Mucosa of stomach (tissue), 1 donor: ENCODE results near the gene ZGRF1.
"Not testable (repeated sequence)": the region's sequence is repeated elsewhere in the genome, so short reads cannot be mapped to it uniquely, and the experiment has no call there.

Source experiments
- H3K27me3 ChIP-seq: one replicate; pipeline ENCODE4 v1.7.0; 2013; ENCODE audit warnings: mild to moderate bottlenecking, low read length; ENCODE audit not compliant: control insufficient read depth, insufficient read depth
- H3K36me3 ChIP-seq: one replicate; pipeline ENCODE4 v1.7.0; 2013; ENCODE audit warnings: low read length; ENCODE audit not compliant: control insufficient read depth, insufficient read depth
- H3K4me1 ChIP-seq: one replicate; pipeline ENCODE4 v1.7.0; 2013; ENCODE audit warnings: mild to moderate bottlenecking, low read length; ENCODE audit not compliant: control insufficient read depth, insufficient read depth
- H3K4me3 ChIP-seq: one replicate; pipeline ENCODE4 v1.7.0; 2013; ENCODE audit warnings: low read length
- H3K9ac ChIP-seq: one replicate; pipeline ENCODE4 v1.7.0; 2013; ENCODE audit warnings: mild to moderate bottlenecking, low read length, moderate library complexity
- H3K9me3 ChIP-seq: one replicate; pipeline ENCODE4 v1.7.0; 2013; ENCODE audit warnings: mild to moderate bottlenecking, low read length, moderate library complexity; ENCODE audit not compliant: control insufficient read depth
- donor health status: Pancreatic carcinoma.

The ZGRF1 gene

DNA sequence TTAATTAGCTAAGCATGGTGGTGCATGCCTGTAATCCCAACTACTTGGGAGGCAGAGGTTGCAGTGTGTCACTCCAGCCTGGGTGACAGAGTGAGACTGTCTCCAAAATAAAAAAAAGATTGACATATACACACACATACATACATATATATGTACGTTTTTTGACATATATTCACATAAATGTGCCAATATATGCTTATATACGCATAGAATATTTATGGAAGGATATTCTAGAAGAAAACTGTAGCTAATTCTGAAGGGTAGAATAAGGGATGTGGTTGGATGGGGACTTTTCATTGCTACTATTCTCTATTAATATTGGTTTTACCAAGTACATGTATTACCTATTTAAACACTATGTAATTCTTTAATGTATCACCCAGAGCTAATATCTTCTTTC lies 19.7 kb downstream of the ZGRF1 start:
- H3K9me3 ChIP-seq: no peaks in the 10 kb centered on the region
- no peak overlapping the region for H3K9ac ChIP-seq
- H3K4me1 ChIP-seq: no peaks in the 10 kb centered on the region
- no peaks in the 10 kb centered on the region for H3K36me3 ChIP-seq
- no peaks in the 10 kb centered on the region for H3K27me3 ChIP-seq
- H3K4me3 ChIP-seq: no peak overlapping the region

DNA sequence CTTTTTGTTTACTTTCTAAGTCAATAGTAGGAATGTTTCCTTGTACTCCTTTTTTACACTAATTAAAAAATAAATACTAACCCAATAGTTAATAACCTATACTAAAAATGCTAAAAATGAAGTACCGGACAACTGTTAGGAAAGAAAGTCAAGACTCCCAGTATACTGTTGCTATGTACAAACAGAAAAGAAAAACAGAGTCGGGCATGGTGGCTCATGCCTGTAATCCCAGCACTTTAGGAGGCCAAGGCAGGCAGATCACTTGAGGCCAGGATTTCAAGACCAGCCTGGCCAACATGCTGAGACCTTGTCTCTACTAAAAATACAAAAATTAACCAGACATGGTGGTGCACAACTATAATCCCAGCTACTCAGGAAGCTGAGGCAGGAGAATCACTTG lies 23.9 kb downstream of the ZGRF1 start:
- H3K4me3 ChIP-seq, H3K36me3 ChIP-seq, H3K9ac ChIP-seq, H3K9me3 ChIP-seq, H3K4me1 ChIP-seq, H3K27me3 ChIP-seq: not testable (repeated sequence)

DNA sequence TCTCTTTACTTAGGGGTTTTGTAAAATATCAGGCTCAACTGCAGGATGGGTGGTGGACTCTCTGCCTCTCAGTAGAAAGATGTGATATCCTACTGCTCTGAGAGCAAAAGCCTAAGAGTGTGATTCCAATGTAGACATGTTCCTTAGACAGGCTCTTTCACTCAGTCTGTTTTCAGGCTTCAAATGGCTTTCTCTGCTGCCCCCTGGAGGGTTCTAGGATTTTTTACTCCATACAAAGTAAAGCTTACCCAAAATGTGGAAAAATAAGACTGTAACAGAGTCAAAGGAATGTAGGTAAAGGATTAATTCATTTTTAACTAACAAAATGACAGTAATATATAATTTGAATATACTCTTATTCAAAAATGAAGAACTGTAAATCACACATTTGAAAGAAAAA lies 32.1 kb downstream of the ZGRF1 start:
- Histone ChIP-seq H3K4me3 (no peak overlapping the region), H3K36me3 (no peaks in the 10 kb centered on the region), H3K9me3 (no peaks in the 10 kb centered on the region), H3K27me3 (no peaks in the 10 kb centered on the region), H3K4me1 (no peaks in the 10 kb centered on the region), H3K9ac (no peak overlapping the region)

DNA sequence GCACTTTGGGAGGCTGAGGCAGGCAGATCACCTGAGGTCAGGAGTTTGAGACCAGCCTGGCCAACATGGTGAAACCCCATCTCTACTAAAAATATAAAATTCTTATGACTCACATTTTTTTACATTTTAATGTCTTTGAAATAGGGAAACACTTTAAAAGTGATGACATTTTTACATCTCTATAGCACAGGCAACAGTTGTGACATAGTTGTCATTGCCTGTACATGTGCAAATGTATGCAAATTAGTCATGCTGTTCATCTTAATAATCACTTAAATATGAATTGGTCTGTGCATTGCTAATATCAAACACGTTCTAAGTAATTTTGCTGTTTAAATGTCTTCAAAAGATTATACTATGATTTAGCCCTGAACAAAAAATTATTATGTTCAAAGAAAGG lies 41.7 kb downstream of the ZGRF1 start:
- Histone ChIP-seq H3K4me1 (no peaks in the 10 kb centered on the region), H3K9ac (no peak overlapping the region), H3K4me3 (no peak overlapping the region), H3K36me3 (no peaks in the 10 kb centered on the region), H3K27me3 (no peaks in the 10 kb centered on the region), H3K9me3 (no peaks in the 10 kb centered on the region)

DNA sequence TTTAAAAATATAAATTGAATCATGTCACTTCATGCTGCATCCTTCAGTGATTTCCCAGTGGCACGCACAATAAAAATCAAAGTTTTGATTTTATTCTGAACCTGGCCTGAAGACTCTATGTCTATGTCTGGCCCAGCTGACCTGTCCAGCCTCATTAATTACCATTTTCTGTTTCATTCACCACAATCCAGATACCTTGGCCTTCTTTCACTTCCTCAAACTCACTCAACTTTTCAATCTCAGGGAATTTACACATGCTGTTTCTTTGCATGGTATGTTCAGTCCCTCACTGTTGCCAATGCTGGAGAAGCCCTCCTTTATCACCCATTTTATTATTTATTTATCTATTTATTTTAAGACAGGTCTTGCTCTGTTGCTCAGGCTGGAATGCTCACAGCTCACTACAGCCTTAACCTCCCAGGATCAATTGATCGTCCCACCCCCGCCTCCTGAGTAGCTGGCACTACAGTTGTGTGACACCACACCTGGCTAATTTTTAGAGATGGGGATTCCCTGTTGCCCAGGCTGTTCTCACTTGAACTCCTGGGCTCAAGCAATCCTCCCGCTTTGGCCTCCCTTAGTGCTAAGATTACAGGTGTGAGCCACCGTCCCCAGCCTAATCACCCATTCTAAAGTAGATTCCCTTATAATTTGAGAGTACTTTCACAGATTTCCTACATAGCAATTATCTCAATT lies 43.1 kb downstream of the ZGRF1 start:
- Histone ChIP-seq H3K27me3 (no peaks in the 10 kb centered on the region), H3K4me1 (no peaks in the 10 kb centered on the region)

DNA sequence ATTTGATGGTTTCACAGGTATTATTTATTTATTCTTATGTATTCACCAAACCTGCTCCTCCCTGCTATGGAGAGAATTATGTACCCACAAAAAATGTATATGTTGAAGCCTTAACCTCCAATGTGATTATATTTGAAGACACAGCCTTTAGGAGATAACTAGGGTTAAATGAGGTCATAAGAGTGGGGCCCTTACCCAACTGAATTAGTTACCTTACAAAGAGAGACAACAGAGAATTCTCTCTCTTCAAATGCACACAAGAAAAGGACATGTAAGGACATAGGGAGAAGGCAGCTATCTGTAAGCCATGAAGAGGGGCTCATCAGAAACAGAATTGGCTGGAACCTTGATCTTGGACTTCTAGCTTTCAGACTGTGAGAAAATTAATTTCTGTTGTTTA lies 44.0 kb downstream of the ZGRF1 start:
- H3K9ac ChIP-seq: no peak overlapping the region
- no peak overlapping the region for H3K4me3 ChIP-seq
- H3K4me1 ChIP-seq: no peaks in the 10 kb centered on the region
- H3K36me3 ChIP-seq: no peaks in the 10 kb centered on the region
- H3K27me3 ChIP-seq: no peaks in the 10 kb centered on the region
- no peaks in the 10 kb centered on the region for H3K9me3 ChIP-seq

More for the DNA sequence above, 43.1 kb downstream of the ZGRF1 start:
- no peak overlapping the region for H3K4me3 ChIP-seq
- no peaks in the 10 kb centered on the region for H3K36me3 ChIP-seq
- H3K9ac ChIP-seq: no peak overlapping the region
- H3K9me3 ChIP-seq: no peaks in the 10 kb centered on the region

DNA sequence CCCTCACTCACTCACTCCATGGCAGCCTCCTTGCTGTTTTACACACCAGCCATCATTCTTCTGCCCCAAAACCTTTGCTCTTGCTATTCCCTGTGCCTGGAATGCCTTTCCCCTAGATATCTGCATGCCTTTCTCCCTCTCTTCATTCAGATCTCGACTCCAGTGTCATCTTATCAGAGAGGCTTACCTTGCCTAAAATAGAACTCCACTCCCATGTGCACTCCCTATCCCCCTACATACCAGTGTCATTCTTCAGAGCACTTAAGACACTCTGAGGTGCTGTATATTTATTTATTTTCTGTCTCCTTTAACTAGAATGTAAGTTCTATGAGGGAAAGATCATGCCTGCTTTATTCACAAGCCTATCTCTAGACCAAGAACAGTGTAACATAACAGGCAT lies 45.1 kb downstream of the ZGRF1 start:
- Histone ChIP-seq H3K36me3 (no peaks in the 10 kb centered on the region), H3K4me3 (no peak overlapping the region), H3K9me3 (no peaks in the 10 kb centered on the region), H3K27me3 (no peaks in the 10 kb centered on the region), H3K4me1 (no peaks in the 10 kb centered on the region), H3K9ac (no peak overlapping the region)

DNA sequence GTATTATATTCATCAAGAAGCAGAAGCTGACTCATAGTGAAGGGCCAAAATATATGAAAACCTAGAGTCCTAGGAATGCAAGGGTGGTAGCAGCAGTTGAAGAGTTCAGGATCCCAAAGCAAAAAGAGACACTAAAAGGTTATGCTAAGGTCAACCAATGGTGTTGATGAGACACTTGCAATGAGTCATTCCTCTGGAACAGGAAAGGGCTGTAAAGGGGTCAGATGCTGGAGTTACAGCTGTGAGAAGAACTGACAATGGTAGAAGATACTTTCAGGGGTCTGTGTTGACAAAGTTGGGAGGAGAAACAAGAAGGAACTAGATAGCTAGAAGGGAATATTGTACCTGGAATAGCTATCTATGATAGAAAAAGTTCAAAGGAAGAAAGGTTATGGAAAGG lies 47.5 kb downstream of the ZGRF1 start:
- Histone ChIP-seq H3K36me3 (no peaks in the 10 kb centered on the region), H3K4me3 (no peak overlapping the region), H3K9ac (no peak overlapping the region), H3K9me3 (no peaks in the 10 kb centered on the region), H3K27me3 (no peaks in the 10 kb centered on the region), H3K4me1 (no peaks in the 10 kb centered on the region)

DNA sequence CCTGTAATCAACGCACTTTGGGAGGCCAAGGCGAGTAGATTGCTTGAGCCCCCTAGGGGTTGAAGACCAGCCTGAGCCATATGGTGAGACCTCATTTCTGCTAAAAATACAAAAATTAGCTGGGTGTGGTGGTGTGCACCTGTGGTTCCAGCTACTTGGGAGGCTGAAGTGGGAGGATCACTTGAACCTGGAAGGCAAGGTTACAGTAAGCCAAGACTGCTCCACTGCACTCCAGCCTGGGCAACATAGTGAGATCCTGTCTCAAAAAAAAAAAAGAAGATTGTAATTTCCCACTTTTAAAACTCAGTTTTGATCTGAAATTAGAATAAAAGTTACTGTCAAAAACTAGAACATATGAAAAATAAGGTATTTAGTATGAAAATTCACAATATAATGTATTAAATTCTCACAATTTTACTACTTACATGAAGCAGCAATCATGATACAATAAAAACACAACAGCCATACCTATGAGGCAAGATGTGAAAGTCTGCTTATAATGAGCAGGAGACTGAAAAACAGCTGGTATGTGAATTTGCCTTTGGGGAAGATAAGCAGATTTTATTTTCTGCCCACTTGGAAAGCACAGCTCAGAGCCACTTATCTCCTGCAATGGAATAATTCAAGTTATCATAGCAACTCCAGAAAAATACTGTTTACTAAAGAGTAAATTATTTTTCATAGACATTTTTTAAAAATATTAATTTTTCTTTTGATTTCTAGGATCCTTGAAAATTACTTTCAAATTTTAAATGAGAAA lies 50.6 kb downstream of the ZGRF1 start:
- no peaks in the 10 kb centered on the region for H3K4me1 ChIP-seq
- no peak overlapping the region for H3K4me3 ChIP-seq
- H3K9me3 ChIP-seq: no peaks in the 10 kb centered on the region
- no peaks in the 10 kb centered on the region for H3K27me3 ChIP-seq
- H3K36me3 ChIP-seq: no peaks in the 10 kb centered on the region
- H3K9ac ChIP-seq: no peak overlapping the region

DNA sequence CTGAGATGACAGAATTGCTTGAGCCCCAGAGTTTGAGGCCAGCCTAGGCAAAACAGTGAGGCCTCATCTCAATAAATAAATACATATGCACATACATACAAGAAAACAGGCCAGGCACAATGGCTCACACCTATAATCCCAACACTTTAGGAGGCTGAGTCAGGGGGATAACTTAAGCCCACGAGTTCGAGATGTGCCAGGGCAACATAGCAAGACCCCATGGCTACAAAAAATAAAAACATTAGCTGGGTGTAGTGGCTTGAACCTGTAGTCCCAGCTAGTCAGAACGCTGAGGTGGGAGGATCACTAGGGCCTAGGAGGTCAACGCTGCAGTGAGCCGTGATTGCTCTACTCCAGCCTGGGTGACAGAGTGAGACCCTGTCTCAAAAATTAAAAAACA lies 69.2 kb downstream of the ZGRF1 start:
- H3K36me3 ChIP-seq: no peaks in the 10 kb centered on the region
- H3K9ac ChIP-seq: no peak overlapping the region
- H3K4me1 ChIP-seq: no peaks in the 10 kb centered on the region
- no peaks in the 10 kb centered on the region for H3K9me3 ChIP-seq
- no peaks in the 10 kb centered on the region for H3K27me3 ChIP-seq
- no peak overlapping the region for H3K4me3 ChIP-seq

DNA sequence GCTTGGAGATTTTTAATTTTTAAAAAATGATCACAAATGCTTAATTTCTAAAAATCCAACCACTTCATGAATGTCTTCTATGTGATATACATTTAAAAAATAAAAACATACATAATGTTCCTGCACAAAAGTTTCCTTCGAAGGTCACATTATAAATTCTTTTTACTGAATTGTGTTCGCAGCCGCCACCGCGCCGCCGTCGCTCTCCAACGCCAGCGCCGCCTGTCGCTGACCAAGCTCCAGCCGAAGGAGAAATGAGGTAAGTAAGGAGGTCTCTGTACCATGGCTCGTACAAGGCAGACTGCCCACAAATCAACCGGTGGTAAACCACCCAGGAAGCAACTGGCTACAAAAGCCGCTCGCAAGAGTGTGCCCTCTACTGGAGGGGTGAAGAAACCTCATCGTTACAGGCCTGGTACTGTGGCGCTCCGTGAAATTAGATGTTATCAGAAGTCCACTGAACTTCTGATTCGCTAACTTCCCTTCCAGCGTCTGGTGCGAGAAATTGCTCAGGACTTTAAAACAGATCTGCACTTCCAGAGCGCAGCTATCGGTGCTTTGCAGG lies 71.9 kb downstream of the ZGRF1 start:
- Histone ChIP-seq H3K9me3 (no peaks in the 10 kb centered on the region), H3K4me1 (no peaks in the 10 kb centered on the region), H3K4me3 (no peak overlapping the region), H3K27me3 (no peaks in the 10 kb centered on the region), H3K9ac (no peak overlapping the region), H3K36me3 (no peaks in the 10 kb centered on the region)

DNA sequence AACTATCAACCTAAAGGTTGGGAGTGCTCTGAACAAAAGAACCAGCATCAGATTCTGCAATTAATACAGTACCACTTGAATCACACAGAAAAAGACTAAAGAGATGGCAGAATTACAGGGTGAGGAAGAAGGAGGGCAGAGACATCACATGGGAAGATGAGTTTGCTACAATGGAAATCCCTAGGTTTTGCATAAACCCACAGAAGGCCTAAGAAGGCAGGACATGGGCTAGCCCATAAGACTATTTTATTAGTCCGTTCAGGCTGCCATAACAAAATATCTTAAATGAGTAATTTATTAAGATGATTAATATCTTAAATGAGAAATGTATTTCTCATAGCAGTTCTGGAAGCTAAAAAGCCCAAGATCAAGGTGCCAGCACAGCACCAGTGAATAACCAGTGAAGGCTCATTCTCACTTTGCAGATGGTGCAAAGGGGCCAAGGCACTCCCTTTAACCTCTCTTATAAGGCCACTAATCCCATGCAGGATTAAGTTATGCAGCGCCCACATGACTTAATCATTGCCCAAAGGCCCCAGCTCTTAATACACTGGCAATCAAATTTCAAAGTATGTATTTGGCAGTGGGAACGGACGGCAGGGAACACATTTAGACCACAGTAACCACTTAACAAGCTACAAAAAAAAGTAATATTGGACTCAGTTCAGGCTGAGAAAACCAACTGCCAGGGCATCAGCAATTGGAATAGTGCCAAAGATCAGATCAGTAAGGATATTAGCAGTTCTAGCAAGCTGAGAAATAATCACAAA lies 73.1 kb downstream of the ZGRF1 start:
- no peak overlapping the region for H3K4me3 ChIP-seq
- no peaks in the 10 kb centered on the region for H3K27me3 ChIP-seq
- no peaks in the 10 kb centered on the region for H3K4me1 ChIP-seq
- no peaks in the 10 kb centered on the region for H3K9me3 ChIP-seq
- no peaks in the 10 kb centered on the region for H3K36me3 ChIP-seq
- no peak overlapping the region for H3K9ac ChIP-seq
